HUDEP-2 (cell line): ENCODE results near the gene SLC25A13.
"Not testable (repeated sequence)": the region's sequence is repeated elsewhere in the genome, so short reads cannot be mapped to it uniquely, and the experiment has no call there.

Experiments
- DNase-seq, 76 experiments: peaks; one replicate each; lab custom pipeline; 2025; ENCODE audit not compliant: unreplicated experiment in 76 of 76; lab: John Stamatoyannopoulos, UW

Gene SLC25A13

GRCh38 chr7:96178581-96178980 lies 143.3 kb downstream of the SLC25A13 start:
- no peak for DNase-seq

DNA sequence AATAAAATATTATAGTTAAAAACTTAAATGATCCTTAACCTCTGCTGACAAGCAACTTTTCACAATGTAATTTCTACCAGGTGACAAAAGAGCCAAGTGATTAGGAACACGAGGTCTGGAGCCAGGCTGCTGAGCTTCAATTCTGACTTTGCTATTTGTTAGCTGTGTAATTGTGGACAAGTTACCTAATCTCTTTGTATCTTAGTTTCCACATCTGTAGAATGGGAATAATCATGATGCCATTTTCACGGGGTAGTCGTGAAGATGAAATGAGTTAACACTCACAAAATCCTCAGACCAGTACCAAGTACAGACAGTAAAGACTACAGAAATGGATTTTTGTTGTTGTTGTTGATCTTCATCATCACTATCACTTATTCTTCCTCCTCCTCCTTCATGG lies 144.5 kb downstream of the SLC25A13 start:
- DNase-seq, result no peak

DNA sequence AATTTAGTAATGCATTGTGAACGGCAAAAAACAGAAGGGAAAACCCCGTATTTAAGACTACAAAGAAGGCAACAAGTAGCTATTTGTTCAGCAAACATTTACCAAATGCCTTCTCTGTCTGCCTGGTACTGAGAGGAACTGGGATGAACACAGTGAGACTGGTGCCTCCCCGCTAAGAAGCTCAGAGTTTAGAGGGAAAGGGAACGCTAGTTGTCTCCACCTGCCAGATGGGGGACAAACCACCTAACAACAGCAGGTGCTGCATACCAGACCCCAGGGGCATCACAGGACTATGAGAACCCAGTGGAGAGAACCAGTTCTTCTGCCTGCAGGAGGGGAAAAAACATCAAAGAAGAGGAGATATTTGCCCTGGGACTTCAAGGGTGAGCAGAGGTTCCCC lies 147.1 kb downstream of the SLC25A13 start:
- no peak for DNase-seq

- peak in 3 of 76 experiments; percentile 3 to 23 (median 8) for DNase-seq
These were observed 148.1 kb downstream of the SLC25A13 start for GRCh38 chr7:96173781-96174180.

- no peak for DNase-seq
These were observed 152.5 kb downstream of the SLC25A13 start for GRCh38 chr7:96169439-96169838.

GRCh38 chr7:96167424-96167823 lies 154.5 kb downstream of the SLC25A13 start:
- DNase-seq, result no peak

DNA sequence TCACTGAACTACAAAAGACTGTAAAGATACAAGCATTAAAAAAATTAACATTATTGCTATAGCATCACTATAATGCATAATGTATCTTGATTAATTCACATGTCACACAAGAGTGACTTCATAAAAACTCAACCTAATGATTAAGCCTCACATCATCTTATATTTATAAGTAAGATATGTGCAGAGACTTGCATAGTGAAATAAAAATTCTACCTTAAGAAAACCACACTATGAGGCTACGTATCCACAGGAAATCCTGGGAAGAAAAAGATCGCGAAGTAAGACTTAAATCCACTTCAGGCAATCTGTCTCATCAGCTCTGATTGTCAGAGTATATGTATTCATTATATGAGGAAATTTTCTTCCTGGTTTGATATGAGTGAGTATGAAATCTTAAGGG lies 160.0 kb downstream of the SLC25A13 start:
- DNase-seq, result no peak

DNA sequence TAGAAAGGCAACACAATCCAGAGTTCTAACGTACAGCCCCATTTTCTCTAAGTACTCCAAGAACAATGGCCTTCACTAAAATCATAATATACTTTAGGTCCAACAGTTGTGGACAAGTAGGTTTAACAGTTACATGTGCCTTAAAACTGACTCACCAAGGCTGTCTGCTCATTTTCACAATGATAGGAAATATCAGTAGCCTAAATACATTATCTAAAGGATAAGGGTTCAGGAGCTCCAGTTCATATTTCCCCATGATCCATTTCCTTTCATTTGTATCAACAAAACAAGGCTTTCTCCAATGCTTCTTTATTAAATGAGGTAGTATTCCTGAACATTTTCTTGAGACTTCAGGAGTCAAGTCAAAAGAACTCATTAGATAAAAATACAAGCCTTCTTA lies 164.0 kb downstream of the SLC25A13 start:
- DNase-seq, result no peak

DNA sequence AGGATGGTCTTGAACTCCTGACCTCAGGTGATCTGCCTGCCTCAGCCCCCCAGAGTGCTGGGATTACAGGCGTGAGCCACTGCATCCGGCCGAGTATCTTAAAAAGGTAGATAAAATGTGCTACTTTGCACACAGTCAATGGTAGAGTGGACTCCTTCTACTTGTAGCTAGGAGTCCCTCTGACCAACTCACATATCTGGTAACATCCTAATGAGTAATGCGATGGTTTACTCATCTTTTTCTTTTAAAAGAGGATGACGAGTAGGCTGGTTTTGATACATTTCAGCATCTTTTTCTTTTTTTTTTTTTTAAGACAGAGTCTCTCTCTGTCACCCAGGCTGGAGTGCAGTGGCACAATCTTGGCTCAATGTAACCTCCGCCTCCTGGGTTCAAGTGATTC lies 167.4 kb downstream of the SLC25A13 start:
- DNase-seq, result not testable (repeated sequence)

GRCh38 chr7:96152706-96153105 lies 169.2 kb downstream of the SLC25A13 start:
- DNase-seq, result no peak

DNA sequence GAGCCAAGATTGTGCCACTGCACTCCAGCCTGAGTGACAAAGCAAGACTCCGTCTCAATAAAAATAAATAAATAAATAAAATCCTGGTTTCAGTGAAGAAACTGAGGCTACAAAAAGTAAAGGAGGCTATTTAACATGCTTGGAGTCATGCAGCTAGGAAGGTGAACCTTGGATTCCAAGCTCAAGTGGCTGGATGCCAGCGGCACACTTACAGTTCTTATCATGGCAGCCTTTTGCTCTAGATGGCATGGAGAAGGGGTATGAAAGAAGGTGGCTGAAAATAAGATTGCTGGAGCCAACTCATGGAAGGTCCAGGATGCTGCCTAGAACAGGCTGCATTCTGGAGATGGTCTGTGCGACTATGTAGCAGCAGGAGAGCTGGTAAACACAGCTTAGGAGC lies 170.0 kb downstream of the SLC25A13 start:
- no peak for DNase-seq

GRCh38 chr7:96144260-96144526 lies 177.7 kb downstream of the SLC25A13 start:
- DNase-seq, result no peak

- no peak for DNase-seq
These were observed 178.2 kb downstream of the SLC25A13 start for GRCh38 chr7:96143495-96144259.

- DNase-seq, result no peak
These were observed 185.2 kb downstream of the SLC25A13 start for GRCh38 chr7:96136600-96137239.

DNA sequence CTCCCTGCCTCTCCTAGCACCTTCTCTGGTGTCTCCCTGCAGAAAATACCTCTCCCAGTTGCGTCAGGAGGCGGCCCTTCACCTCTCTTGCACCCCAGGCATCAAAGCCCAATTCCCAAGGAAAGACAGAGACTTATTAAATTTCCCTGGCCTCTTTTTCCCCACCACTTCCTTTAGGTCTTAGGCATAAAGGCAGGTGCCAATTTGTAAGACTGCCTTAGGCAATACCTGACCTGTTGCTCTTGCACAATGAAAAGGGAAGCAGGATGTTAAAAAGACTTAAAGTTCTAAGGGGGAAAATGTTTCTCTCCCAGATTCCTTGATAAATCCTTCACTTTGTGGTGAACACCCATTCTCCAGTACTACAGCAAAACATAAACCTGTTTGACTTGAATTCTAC lies 186.7 kb downstream of the SLC25A13 start:
- DNase-seq, result no peak

DNA sequence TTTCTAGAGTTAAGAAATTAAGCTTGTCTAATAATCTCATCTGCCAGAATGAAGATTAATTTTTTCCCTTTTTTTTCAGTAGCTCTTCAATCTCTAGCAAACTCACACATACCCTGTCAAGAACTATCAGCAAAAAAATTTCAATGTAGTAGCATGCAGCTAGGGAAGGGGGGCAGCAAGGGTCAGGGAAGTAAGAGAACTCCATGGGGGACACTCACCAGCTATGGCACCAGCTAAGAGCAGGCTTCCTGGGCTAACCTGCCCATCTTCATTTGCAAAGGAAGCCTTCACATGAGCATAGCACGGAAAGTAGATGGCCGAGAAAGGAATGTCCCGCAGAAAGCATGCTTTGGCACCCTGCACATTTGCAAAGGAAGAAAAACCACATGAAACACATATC lies 190.4 kb downstream of the SLC25A13 start:
- no peak for DNase-seq

GRCh38 chr7:96127746-96128145 lies 194.2 kb downstream of the SLC25A13 start:
- DNase-seq, result no peak

GRCh38 chr7:96126382-96126781 lies 195.5 kb downstream of the SLC25A13 start:
- DNase-seq, result no peak

- DNase-seq, result no peak
These were observed 199.2 kb downstream of the SLC25A13 start for GRCh38 chr7:96122746-96123145.

- no peak for DNase-seq
These were observed 200.1 kb downstream of the SLC25A13 start for GRCh38 chr7:96121752-96122151.

DNA sequence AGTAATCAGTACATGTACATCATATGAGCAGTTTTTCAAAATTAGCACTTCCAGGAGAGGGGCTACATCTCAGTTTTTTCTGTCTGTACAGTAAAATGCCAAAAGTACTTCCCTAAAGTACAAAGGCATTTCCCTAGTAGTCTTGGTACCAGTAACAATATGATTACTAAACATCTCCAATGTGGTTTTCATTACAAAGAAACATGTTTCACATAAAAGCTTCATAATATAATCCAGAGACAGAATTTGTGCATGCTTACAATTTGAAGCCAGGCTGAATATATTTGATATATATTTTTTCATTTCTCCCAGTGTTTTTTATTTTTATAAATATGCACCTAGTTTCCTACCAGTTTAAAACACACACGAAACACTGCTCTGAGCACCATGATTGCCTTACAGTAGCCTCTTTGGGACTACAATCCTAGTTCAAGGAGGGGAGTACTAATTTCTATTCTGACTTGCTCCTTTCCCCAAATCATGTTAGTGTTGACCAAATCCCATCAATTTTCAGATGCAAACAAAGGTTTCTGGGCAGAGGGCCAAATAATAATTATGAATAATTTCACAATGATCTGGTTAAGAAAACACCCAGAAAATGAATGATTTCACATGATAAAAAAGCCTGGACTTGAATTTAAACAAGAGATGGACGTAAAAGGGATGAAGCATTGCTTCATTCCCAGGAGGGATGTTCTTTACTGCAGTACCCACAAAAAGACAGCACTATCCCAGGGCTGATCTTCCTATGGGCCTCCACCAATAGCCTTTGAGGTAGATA lies 201.3 kb downstream of the SLC25A13 start:
- DNase-seq, result no peak

GRCh38 chr7:96118449-96119001 lies 203.4 kb downstream of the SLC25A13 start:
- DNase-seq, result no peak
